HCT116 (cell line): ENCODE data around the gene CLVS2.

Experiments
- CTCF ChIP-seq, 3 experiments: fragments of 200-600 bp in 1 of 3; sonication (generic) in 1 of 3; IDR thresholded peaks in 2 of 3; conservative IDR thresholded peaks in 1 of 3; 2 replicates each; pipeline ENCODE4 v1.5.1; 2012 to 2017; ENCODE audit warnings: low read depth in 2 of 3, low read length in 2 of 3, antibody characterized with exemption in 1 of 3, borderline replicate concordance in 1 of 3, control low read depth in 1 of 3, mild to moderate bottlenecking in 1 of 3, mixed read lengths in 1 of 3, mixed run types in 1 of 3, moderate library complexity in 1 of 3; ENCODE audit not compliant: insufficient read depth in 1 of 3
- EZH2phosphoT487 ChIP-seq: fragments of 200-600 bp; IDR thresholded peaks from 2 replicates; pipeline ENCODE4 v1.6.1; 2018; ENCODE audit warnings: antibody characterized with exemption, borderline replicate concordance
- POLR2A ChIP-seq: IDR thresholded peaks from 2 replicates; pipeline ENCODE4 v1.7.0; 2011; ENCODE audit warnings: borderline replicate concordance; ENCODE audit not compliant: insufficient read depth, insufficient read length; ENCODE audit errors: extremely low read depth
- RAD21 ChIP-seq: IDR thresholded peaks from 2 replicates; pipeline ENCODE4 v1.6.1; 2012; ENCODE audit warnings: low read depth, mild to moderate bottlenecking
- TCF7L2 ChIP-seq: IDR thresholded peaks from 2 replicates; pipeline ENCODE4 v1.7.0; 2011; ENCODE audit warnings: borderline replicate concordance, inconsistent platforms; ENCODE audit not compliant: insufficient read depth, insufficient read length; ENCODE audit errors: extremely low read depth
- ZBTB33 ChIP-seq: IDR thresholded peaks from 2 replicates; pipeline ENCODE4 v1.6.1; 2011; ENCODE audit warnings: mild to moderate bottlenecking, low read length, moderate library complexity; ENCODE audit not compliant: insufficient replicate concordance; ENCODE audit errors: extremely low read depth

GRCh38 chr6:123085403-123085802 lies 89.4 kb downstream of the CLVS2 start:
- TF ChIP-seq CTCF (IDR thresholded peaks at IDR 0.05 in 2 of 3, conservative IDR thresholded peaks at IDR 0.05 in 1 of 3; ENCODE audit: borderline replicate concordance in 1 of 3, insufficient read depth in 1 of 3, low read depth in 2 of 3, low read length in 2 of 3) (no peak), POLR2A (no peak), ZBTB33 (no peak), EZH2phosphoT487 (no peak), RAD21 (no peak), TCF7L2 (no peak)
